ENCODE data around the gene ARHGAP4. TPM values are rescaled to one million over a fixed set of nuclear protein-coding genes. Genes with fewer than 3 reads are reported as not detected.

The ARHGAP4 gene
- total RNA-seq, 1 experiment from 2014 or later: 67.4 TPM

DNA sequence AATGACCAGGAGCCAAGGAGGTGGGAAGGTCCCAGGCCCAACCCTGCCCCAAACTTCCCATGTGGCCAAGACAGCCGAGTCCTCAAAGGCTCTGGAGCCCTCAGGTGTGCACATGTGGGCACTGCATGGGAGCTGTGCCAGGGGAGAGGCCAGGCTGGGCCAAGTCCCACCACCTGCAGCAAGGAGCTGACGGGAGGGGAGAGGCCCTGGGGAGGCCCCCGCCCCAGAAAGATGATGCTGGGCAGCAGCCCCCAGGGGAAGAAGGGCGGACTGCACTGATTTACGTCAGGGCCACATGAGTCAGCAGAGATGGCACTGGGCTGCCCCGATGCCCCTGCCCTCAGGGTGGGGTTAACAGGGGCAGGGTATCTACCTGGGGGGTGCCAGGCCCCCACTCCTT, 41.5 kb downstream of the ARHGAP4 start:
- H3K4me3 ChIP-seq (replicated peaks in 1 of 2; ENCODE audit: low read depth in 1 of 2, low read length in 2 of 2): peak overlapping the region; percentile 47 to 52
- H3K27me3 ChIP-seq (ENCODE audit: insufficient read depth, low read length): no peaks in the 10 kb centered on the region
- no TSS peak for BruUV-seq (replicated peaks)
- RAD21 ChIA-PET (ENCODE audit: low non-redundant PET in 1 of 2, low total read pairs in 2 of 2, uncharacterized antibody in 2 of 2, unreplicated experiment in 2 of 2): interaction anchor here in 1 of 2 experiments (0.7 kb wide), 1 partner anchor 90 kb away, joined by 3 read pairs; the partner anchor contains the start of genes IDH3G and SSR4
- TF ChIP-seq, protein P1, sequence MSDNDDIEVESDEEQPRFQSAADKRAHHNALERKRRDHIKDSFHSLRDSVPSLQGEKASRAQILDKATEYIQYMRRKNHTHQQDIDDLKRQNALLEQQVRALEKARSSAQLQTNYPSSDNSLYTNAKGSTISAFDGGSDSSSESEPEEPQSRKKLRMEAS (IDR thresholded peaks at IDR 0.05): peak; percentile 53; the same call in 1 of the 2 replicates
- TF ChIP-seq, protein P2, sequence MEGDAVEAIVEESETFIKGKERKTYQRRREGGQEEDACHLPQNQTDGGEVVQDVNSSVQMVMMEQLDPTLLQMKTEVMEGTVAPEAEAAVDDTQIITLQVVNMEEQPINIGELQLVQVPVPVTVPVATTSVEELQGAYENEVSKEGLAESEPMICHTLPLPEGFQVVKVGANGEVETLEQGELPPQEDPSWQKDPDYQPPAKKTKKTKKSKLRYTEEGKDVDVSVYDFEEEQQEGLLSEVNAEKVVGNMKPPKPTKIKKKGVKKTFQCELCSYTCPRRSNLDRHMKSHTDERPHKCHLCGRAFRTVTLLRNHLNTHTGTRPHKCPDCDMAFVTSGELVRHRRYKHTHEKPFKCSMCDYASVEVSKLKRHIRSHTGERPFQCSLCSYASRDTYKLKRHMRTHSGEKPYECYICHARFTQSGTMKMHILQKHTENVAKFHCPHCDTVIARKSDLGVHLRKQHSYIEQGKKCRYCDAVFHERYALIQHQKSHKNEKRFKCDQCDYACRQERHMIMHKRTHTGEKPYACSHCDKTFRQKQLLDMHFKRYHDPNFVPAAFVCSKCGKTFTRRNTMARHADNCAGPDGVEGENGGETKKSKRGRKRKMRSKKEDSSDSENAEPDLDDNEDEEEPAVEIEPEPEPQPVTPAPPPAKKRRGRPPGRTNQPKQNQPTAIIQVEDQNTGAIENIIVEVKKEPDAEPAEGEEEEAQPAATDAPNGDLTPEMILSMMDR (IDR thresholded peaks at IDR 0.05 in 2 of 3, conservative IDR thresholded peaks at IDR 0.05 in 1 of 3; ENCODE audit: borderline replicate concordance in 1 of 3, insufficient read depth in 1 of 3, low read depth in 2 of 3, low read length in 2 of 3): peak; percentile 47 to 56 (median 54); a peak in 5 of 6 replicates
- TF ChIP-seq RAD21 (IDR thresholded peaks at IDR 0.05; ENCODE audit: low read depth) (peak; percentile 72), CBX3 (IDR thresholded peaks at IDR 0.05; ENCODE audit: low read depth) (no peak)
- peaks cover 9 to 37% of the 10 kb centered on the region in 2 experiments for H3K4me1 ChIP-seq (ENCODE audit: control insufficient read depth in 1 of 2, insufficient read depth in 2 of 2, low read length in 2 of 2)
- no peaks in the 10 kb centered on the region for H3K36me3 ChIP-seq (ENCODE audit: control insufficient read depth in 1 of 2, insufficient read depth in 2 of 2, low read length in 2 of 2)
- no peaks in the 10 kb centered on the region for H3K9me2 ChIP-seq (ENCODE audit: insufficient read depth)
- H3K4me2 ChIP-seq (ENCODE audit: low read length): peak overlapping the region; percentile 76
- intact Hi-C loops (cut with micrococcal nuclease): loop anchor here (1.0 kb wide), 1 partner anchor 120 kb away; the partner anchor contains the start of gene PLXNB3
- peak; percentile 75 for ATAC-seq
- POLR2A ChIA-PET: no interaction called here
- no peaks in the 10 kb centered on the region for H4K20me1 ChIP-seq (ENCODE audit: insufficient read depth)
- H3K79me2 ChIP-seq (ENCODE audit: insufficient read depth, low read length): no peaks in the 10 kb centered on the region
- H3K27ac ChIP-seq (ENCODE audit: low read depth, low read length): no peak overlapping the region
- no peaks in the 10 kb centered on the region for H3K9me3 ChIP-seq (ENCODE audit: control insufficient read depth in 1 of 2, insufficient read depth in 1 of 2, low read depth in 1 of 2, low read length in 2 of 2)
- H2AFZ ChIP-seq (ENCODE audit: low read depth, low read length, poor library complexity, severe bottlenecking): no peak overlapping the region
- DNase-seq (ENCODE audit: low read depth, low spot score): peak; percentile 10
- CTCF ChIA-PET: no interaction called here
- no peak overlapping the region for H3K9ac ChIP-seq (ENCODE audit: low read length)

DNA sequence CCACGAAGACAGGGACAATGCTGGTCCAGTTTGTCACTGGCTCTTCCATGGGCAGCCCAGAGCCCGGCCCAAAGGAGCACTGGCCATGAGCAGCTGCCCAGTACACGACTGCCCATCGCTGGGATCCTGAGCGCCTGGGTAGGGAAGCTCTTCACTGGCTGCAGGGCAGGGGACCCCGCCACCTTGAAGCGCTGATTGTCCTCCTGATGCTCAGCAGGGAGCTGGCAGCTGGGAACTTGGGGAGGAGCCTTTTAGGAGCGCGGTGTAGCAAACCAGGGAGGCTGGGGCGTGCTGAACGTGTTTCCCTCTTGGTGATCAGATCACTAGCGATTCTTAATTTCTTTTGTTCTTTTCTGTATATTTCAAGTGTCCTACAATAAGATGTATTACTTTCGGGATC, 41.9 kb downstream of the ARHGAP4 start:
- intact Hi-C loops (cut with micrococcal nuclease): loop anchor here (1.0 kb wide), 1 partner anchor 120 kb away; the partner anchor contains the start of gene PLXNB3
- Histone ChIP-seq H4K20me1 (ENCODE audit: insufficient read depth) (no peaks in the 10 kb centered on the region), H3K79me2 (ENCODE audit: insufficient read depth, low read length) (no peaks in the 10 kb centered on the region), H3K4me1 (ENCODE audit: control insufficient read depth in 1 of 2, insufficient read depth in 2 of 2, low read length in 2 of 2) (peaks cover 9 to 37% of the 10 kb centered on the region in 2 experiments), H3K9me2 (ENCODE audit: insufficient read depth) (no peaks in the 10 kb centered on the region), H3K4me3 (replicated peaks in 1 of 2; ENCODE audit: low read depth in 1 of 2, low read length in 2 of 2) (no peak overlapping the region), H3K27ac (ENCODE audit: low read depth, low read length) (no peak overlapping the region), H3K9ac (ENCODE audit: low read length) (no peak overlapping the region), H2AFZ (ENCODE audit: low read depth, low read length, poor library complexity, severe bottlenecking) (no peak overlapping the region), H3K9me3 (ENCODE audit: control insufficient read depth in 1 of 2, insufficient read depth in 1 of 2, low read depth in 1 of 2, low read length in 2 of 2) (no peaks in the 10 kb centered on the region), H3K4me2 (ENCODE audit: low read length) (no peak overlapping the region), H3K36me3 (ENCODE audit: control insufficient read depth in 1 of 2, insufficient read depth in 2 of 2, low read length in 2 of 2) (no peaks in the 10 kb centered on the region), H3K27me3 (ENCODE audit: insufficient read depth, low read length) (no peaks in the 10 kb centered on the region)
- no TSS peak for BruUV-seq (replicated peaks)
- DNase-seq (ENCODE audit: low read depth, low spot score) (no peak), ATAC-seq (no peak)
- CTCF ChIA-PET: no interaction called here
- POLR2A ChIA-PET: no interaction called here
- RAD21 ChIA-PET (ENCODE audit: low non-redundant PET in 1 of 2, low total read pairs in 2 of 2, uncharacterized antibody in 2 of 2, unreplicated experiment in 2 of 2): interaction anchor here in 1 of 2 experiments (0.7 kb wide), 1 partner anchor 90 kb away, joined by 3 read pairs; the partner anchor contains the start of genes IDH3G and SSR4
- no peak for TF ChIP-seq TCF7L2 (IDR thresholded peaks at IDR 0.05; ENCODE audit: borderline replicate concordance, extremely low read depth, insufficient read depth, insufficient read length)
- TF ChIP-seq ZNF274 (IDR thresholded peaks at IDR 0.05; ENCODE audit: low read depth, low read length): no peak
- TF ChIP-seq, protein P3, sequence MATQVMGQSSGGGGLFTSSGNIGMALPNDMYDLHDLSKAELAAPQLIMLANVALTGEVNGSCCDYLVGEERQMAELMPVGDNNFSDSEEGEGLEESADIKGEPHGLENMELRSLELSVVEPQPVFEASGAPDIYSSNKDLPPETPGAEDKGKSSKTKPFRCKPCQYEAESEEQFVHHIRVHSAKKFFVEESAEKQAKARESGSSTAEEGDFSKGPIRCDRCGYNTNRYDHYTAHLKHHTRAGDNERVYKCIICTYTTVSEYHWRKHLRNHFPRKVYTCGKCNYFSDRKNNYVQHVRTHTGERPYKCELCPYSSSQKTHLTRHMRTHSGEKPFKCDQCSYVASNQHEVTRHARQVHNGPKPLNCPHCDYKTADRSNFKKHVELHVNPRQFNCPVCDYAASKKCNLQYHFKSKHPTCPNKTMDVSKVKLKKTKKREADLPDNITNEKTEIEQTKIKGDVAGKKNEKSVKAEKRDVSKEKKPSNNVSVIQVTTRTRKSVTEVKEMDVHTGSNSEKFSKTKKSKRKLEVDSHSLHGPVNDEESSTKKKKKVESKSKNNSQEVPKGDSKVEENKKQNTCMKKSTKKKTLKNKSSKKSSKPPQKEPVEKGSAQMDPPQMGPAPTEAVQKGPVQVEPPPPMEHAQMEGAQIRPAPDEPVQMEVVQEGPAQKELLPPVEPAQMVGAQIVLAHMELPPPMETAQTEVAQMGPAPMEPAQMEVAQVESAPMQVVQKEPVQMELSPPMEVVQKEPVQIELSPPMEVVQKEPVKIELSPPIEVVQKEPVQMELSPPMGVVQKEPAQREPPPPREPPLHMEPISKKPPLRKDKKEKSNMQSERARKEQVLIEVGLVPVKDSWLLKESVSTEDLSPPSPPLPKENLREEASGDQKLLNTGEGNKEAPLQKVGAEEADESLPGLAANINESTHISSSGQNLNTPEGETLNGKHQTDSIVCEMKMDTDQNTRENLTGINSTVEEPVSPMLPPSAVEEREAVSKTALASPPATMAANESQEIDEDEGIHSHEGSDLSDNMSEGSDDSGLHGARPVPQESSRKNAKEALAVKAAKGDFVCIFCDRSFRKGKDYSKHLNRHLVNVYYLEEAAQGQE (IDR thresholded peaks at IDR 0.05; ENCODE audit: low read depth): no peak
- no peak for TF ChIP-seq SIN3A (IDR thresholded peaks at IDR 0.05; ENCODE audit: low read depth)
- no peak for TF ChIP-seq SP1 (IDR thresholded peaks at IDR 0.05; ENCODE audit: low read depth)
- no peak for TF ChIP-seq YY1 (IDR thresholded peaks at IDR 0.05; ENCODE audit: extremely low read depth, insufficient replicate concordance, low read depth, low read length)
- no peak for TF ChIP-seq RAD21 (IDR thresholded peaks at IDR 0.05; ENCODE audit: low read depth)
- TF ChIP-seq EGR1 (IDR thresholded peaks at IDR 0.05; ENCODE audit: low read depth): no peak
- TF ChIP-seq ELF1 (IDR thresholded peaks at IDR 0.05; ENCODE audit: borderline replicate concordance, low read depth): no peak
